Breast epithelium (tissue), 3 donors: ENCODE measurements around the gene MS4A2.

Experiments
- POLR2A ChIP-seq: fragments of 450-650 bp; IDR thresholded peaks from one replicate; pipeline ENCODE4 v1.6.1; 2016; ENCODE audit warnings: antibody characterized with exemption, mild to moderate bottlenecking, moderate library complexity
- POLR2AphosphoS5 ChIP-seq, 3 donors: sonication (generic); formaldehyde crosslinking; IDR thresholded peaks; one replicate each; pipeline ENCODE4 v1.6.1; 2017; ENCODE audit warnings: antibody characterized with exemption in 3 of 3
- TF ChIP-seq, protein P1 (sequence below), 3 donors: fragments of 450-650 bp; IDR thresholded peaks; one replicate each; pipeline ENCODE4 v1.5.1; 2016 to 2017; ENCODE audit warnings: antibody characterized with exemption in 3 of 3, mild to moderate bottlenecking in 3 of 3, moderate library complexity in 3 of 3

DNA sequence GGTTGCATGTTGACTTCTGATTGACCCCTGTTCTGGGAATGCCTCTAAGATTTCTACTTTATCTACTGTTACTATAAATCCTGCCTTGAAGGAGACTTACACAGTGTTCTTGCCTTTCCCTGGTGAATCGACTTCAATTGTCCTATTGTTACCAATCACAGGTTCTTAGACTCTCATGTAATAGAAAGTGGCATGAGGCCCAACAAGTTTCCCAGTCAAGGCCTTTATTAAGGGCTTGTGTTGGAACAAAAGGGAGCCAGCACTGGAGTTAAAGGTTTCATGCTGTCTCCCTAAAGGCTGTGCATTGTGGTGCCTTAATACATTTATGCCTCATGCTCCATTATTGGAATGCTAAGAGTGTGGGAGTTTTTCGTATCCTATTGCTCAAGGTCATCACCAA lies 23.3 kb downstream of the MS4A2 start:
- TF ChIP-seq, protein P1, sequence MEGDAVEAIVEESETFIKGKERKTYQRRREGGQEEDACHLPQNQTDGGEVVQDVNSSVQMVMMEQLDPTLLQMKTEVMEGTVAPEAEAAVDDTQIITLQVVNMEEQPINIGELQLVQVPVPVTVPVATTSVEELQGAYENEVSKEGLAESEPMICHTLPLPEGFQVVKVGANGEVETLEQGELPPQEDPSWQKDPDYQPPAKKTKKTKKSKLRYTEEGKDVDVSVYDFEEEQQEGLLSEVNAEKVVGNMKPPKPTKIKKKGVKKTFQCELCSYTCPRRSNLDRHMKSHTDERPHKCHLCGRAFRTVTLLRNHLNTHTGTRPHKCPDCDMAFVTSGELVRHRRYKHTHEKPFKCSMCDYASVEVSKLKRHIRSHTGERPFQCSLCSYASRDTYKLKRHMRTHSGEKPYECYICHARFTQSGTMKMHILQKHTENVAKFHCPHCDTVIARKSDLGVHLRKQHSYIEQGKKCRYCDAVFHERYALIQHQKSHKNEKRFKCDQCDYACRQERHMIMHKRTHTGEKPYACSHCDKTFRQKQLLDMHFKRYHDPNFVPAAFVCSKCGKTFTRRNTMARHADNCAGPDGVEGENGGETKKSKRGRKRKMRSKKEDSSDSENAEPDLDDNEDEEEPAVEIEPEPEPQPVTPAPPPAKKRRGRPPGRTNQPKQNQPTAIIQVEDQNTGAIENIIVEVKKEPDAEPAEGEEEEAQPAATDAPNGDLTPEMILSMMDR (IDR thresholded peaks at IDR 0.05): no peak
- TF ChIP-seq POLR2A (no peak), POLR2AphosphoS5 (IDR thresholded peaks at IDR 0.05) (no peak)
